Measurements from ENCODE around the gene PSME1. TPM values are rescaled to one million over a fixed set of nuclear protein-coding genes. Genes with fewer than 3 reads are reported as not detected.

The PSME1 gene
- total and polyA plus RNA-seq, 2 of the 13 experiments (the other 11 are each of a cell fraction or from before 2014, with no cell fraction given) = 159 to 608 TPM

GRCh38 chr14:24160850-24161804 is 25.1 kb downstream of the PSME1 start, which contains the start of gene IRF9 (continued):
- peak; percentile 86; the same call in 1 of the 2 replicates for TF ChIP-seq KIAA2018 (CRISPR knock-in tag; IDR thresholded peaks at IDR 0.05; ENCODE audit: borderline replicate concordance)
- TF ChIP-seq TRAFD1 (CRISPR knock-in tag; IDR thresholded peaks at IDR 0.05; ENCODE audit: borderline replicate concordance) = peak; percentile 92; the same call in 1 of the 2 replicates
- peak; percentile 94 for TF ChIP-seq E2F2 (CRISPR knock-in tag; IDR thresholded peaks at IDR 0.05; ENCODE audit: borderline replicate concordance)
- peak; percentile 83; the same call in 1 of the 2 replicates for TF ChIP-seq ZNF800 (CRISPR knock-in tag; IDR thresholded peaks at IDR 0.05)
- peak; percentile 70; the same call in 1 of the 2 replicates for TF ChIP-seq ZNF460 (CRISPR knock-in tag; IDR thresholded peaks at IDR 0.05; ENCODE audit: borderline replicate concordance)
- TF ChIP-seq TOPORS (CRISPR knock-in tag; IDR thresholded peaks at IDR 0.05) = peak; percentile 28; the same call in 1 of the 2 replicates
- TF ChIP-seq CC2D1A (CRISPR knock-in tag; IDR thresholded peaks at IDR 0.05) = no peak
- peak; percentile 93 for TF ChIP-seq ZNF766 (CRISPR knock-in tag; IDR thresholded peaks at IDR 0.05; ENCODE audit: borderline replicate concordance)
- no peak for TF ChIP-seq NPAS2 (CRISPR knock-in tag; IDR thresholded peaks at IDR 0.05; ENCODE audit: borderline replicate concordance)

All from HepG2 (cell line).